GM18505 (cell line): ENCODE data around the gene GPATCH8.

Experiments used
- ATAC-seq: cut with Tn5 transposase; IDR thresholded peaks from one replicate; pipeline ENCODE4 v1.9.1; 2021; ENCODE audit not compliant: unreplicated experiment
- POLR2A ChIP-seq: IDR thresholded peaks from 4 replicates; pipeline ENCODE4 v1.6.1; 2011; ENCODE audit warnings: borderline replicate concordance; ENCODE audit not compliant: insufficient read depth, insufficient read length; ENCODE audit errors: extremely low read depth

The GPATCH8 gene

DNA sequence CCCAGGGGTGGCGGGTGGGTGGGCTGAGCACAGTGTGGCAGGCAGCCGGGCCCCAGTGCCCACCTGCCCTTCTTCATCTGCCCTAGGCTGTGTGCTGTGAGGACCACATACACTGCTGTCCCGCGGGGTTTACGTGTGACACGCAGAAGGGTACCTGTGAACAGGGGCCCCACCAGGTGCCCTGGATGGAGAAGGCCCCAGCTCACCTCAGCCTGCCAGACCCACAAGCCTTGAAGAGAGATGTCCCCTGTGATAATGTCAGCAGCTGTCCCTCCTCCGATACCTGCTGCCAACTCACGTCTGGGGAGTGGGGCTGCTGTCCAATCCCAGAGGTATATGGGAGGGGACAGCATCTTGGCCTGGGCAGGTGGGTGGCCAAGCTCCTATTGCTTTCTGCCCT lies 151.7 kb downstream of the GPATCH8 start:
- ATAC-seq = no peak
- TF ChIP-seq POLR2A = no peak

DNA sequence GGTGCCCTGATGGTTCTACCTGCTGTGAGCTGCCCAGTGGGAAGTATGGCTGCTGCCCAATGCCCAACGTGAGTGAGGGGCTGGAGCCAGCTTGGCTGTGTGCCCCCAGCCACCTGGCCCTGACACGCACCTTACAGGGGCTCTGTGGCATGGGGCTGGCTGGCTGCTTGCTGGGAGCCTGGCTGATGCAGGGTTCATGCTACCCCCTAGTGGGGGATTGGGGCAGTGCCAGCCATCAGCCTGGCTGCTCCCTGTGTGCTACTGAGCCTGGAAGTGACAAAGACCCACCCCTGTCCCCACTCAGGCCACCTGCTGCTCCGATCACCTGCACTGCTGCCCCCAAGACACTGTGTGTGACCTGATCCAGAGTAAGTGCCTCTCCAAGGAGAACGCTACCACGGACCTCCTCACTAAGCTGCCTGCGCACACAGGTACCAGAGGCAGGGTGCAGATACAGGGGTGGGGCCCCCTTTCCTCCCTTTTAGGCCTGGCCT lies 152.4 kb downstream of the GPATCH8 start:
- no peak for ATAC-seq
- TF ChIP-seq POLR2A = peak; percentile 9

DNA sequence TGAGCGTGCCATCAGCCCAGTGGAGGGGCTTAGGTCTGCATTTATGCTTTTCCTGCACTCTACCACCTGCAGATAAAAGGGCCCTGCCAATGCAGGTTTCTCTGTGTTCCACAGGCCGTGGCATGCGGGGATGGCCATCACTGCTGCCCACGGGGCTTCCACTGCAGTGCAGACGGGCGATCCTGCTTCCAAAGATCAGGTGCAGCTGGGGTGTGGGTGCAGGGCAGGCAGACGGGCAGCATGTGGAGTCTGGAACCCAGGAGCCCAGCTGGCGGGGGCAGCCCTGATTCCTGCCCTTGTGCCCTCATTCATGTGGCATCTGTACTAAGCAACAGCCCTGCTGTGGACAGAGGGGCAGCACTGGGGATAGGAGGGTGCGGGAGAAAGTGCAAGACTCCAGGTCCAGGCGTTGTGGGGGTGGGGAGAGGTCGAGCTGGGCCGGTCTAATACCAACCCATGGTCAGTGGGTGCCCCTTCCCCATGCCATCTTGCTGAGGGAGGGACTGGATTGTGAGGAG lies 153.6 kb downstream of the GPATCH8 start:
- no peak for ATAC-seq
- TF ChIP-seq POLR2A = no peak

DNA sequence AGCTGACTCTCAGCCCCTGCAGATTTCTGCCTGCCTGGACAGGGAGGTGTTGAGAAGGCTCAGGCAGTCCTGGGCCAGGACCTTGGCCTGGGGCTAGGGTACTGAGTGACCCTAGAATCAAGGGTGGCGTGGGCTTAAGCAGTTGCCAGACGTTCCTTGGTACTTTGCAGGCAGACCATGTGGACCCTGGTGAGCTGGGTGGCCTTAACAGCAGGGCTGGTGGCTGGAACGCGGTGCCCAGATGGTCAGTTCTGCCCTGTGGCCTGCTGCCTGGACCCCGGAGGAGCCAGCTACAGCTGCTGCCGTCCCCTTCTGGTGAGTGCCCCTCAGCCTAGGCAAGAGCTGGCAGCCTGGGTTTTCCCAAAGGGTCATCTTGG lies 154.2 kb downstream of the GPATCH8 start:
- TF ChIP-seq POLR2A = no peak
- no peak for ATAC-seq

DNA sequence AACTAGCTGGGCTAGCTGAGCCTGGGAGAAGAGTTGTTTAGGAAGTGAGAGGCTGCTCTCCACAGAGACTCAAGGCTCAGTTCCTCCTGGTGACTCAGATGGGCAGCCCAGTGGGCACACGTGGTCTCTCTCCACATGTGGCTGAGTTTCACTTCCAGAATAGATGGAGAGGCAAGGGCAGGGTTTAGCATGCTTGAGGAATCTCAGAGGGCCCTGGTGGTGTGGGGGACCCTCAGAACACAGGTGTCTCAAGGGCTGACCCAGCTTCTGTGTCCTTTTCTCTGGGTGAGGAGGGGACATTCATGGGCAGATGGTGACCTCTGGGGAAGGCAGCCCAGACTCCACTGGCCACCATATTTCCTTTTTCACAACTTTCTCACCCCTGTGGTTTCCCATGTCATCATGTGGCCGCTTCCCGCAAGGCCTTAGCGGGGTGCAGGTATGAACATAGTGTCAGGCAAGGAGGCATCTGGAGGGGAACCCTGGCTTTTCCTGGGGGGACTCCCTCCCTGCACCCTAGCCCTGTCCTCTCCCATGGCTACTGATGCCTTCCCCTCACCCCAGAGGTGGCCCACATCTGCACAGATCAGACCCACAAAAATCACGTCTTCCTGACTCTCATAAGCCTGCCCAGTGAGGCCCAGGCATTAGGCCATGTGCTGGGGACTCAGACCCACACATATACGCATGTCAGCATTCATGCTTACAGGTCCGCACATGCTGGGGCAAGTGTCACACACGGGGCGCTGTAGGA lies 154.8 kb downstream of the GPATCH8 start:
- peak; percentile 39 for ATAC-seq
- TF ChIP-seq POLR2A = peak; percentile 19
